Measurements from ENCODE around the gene PSKH1. TPM values are rescaled to one million over a fixed set of nuclear protein-coding genes. Genes with fewer than 3 reads are reported as not detected.

The PSKH1 gene
- total and polyA plus RNA-seq, 8 donors, result 12.7 to 17.7 (median 15.5) TPM

DNA sequence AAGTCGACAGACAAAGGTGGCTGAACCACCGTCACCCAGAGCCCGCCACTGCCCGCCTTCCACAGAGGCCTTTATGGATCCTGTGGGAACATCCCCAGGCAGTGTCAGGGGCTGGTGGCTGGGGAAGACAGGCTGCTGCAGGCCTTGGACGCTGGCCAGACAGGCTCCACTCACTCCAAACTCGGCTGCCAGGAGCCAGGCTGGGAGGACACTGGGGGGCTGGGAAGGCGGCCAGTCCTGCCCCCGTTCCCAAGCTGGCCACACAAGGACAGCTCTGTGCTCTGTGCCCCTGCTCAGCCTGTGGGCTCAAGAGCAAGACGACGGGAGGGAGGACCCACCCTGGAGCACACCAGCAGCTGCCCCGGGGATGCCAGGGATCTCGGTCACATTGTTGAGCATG is 58.4 kb downstream of the PSKH1 start:
- intact Hi-C loops (cut with DNase I), result no loop called here
- H3K36me3 ChIP-seq, result peaks cover 7 to 49% (median 9%) of the 10 kb centered on the region in 3 donors
- no peak overlapping the region for H3K4me3 ChIP-seq
- no peaks in the 10 kb centered on the region for H3K27me3 ChIP-seq
- no peak for TF ChIP-seq CTCF (IDR thresholded peaks at IDR 0.05)
- DNase-seq, result peak in 4 of 6 donors; percentile 14 to 73 (median 50)
- H3K4me1 ChIP-seq, result no peaks in the 10 kb centered on the region
- peak in 1 of 4 donors; percentile 17 for ATAC-seq
- no peak overlapping the region for H3K27ac ChIP-seq
- no peak for FAIRE-seq
- H3K9me3 ChIP-seq, result no peaks in the 10 kb centered on the region
- 69 to 71% methylated on average over 12 of the region's 12 CpGs for WGBS, 2 donors

GRCh38 chr16:67953641-67954375 is 60.8 kb downstream of the PSKH1 start:
- Histone ChIP-seq H3K36me3 (peaks cover 3 to 37% (median 6%) of the 10 kb centered on the region in 3 donors), H3K27me3 (no peaks in the 10 kb centered on the region), H3K27ac (no peak overlapping the region), H3K4me1 (no peaks in the 10 kb centered on the region), H3K9me3 (no peaks in the 10 kb centered on the region), H3K4me3 (no peak overlapping the region)
- TF ChIP-seq CTCF (IDR thresholded peaks at IDR 0.05), result no peak
- DNase-seq (peak in 1 of 6 donors; percentile 49), FAIRE-seq (no peak), ATAC-seq (no peak)
- WGBS, 2 donors, result 77 to 83% methylated on average over 8 of the region's 8 CpGs
- intact Hi-C loops (cut with DNase I), result no loop called here

DNA sequence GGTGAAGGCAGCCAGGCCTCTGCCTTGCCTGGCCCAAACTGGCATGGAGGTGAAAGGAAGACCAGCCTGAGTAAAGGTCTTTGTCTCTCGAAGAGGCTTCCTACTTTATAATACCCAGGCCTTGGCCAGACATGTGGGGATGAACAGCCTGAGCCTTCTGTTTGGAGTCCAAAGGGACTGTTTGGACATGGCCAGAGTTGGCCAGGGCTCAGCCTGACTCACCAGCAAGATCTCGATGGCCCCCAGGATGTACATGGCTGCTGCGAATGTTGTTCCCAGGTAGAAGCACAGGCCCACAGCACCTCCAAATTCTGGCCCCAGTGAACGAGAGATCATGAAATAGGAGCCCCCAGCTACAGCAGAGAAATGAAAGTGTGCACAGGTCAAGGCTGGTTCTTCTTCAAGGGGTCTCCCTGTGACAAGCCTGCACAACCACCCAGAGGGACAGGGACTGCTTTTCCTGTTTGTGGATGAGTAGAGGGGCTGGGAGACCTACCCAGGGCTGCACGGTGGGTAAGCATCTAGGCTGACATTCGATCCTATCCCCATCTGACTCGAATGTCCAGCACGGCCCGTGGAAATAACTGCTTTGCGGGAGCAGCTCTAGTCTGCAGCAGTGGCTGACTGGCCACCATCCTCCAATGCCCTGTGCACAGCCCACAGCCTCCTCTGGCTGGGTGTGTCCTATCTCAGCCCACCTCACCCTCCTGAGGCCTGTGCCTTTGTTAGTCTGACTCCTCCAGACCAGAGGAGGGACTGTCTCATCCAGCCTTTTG is 61.6 kb downstream of the PSKH1 start:
- FAIRE-seq, result no peak
- 88 to 92% methylated on average over 9 to 10 of the region's 10 CpGs for WGBS, 2 donors
- ATAC-seq, result peak in 1 of 4 donors; percentile 26
- intact Hi-C loops (cut with DNase I), result no loop called here
- Histone ChIP-seq H3K27me3 (no peaks in the 10 kb centered on the region), H3K36me3 (peaks cover 3 to 33% (median 6%) of the 10 kb centered on the region in 3 donors), H3K9me3 (no peaks in the 10 kb centered on the region), H3K27ac (no peak overlapping the region), H3K4me3 (no peak overlapping the region), H3K4me1 (no peaks in the 10 kb centered on the region)
- TF ChIP-seq CTCF (IDR thresholded peaks at IDR 0.05), result no peak
- peak in 2 of 6 donors; percentile 34 for DNase-seq

- no peaks in the 10 kb centered on the region for H3K9me3 ChIP-seq
- TF ChIP-seq CTCF (IDR thresholded peaks at IDR 0.05), result no peak
- 95 to 98% methylated on average over 9 of the region's 9 CpGs for WGBS, 2 donors
- no peak overlapping the region for H3K4me3 ChIP-seq
- intact Hi-C loops (cut with DNase I), result no loop called here
- no peaks in the 10 kb centered on the region for H3K27me3 ChIP-seq
- DNase-seq, result peak in 1 of 6 donors; percentile 48
- no peak for FAIRE-seq
- H3K36me3 ChIP-seq, result peaks cover 0 to 14% (median 0%) of the 10 kb centered on the region in 3 donors
- H3K4me1 ChIP-seq, result peaks cover 6 to 13% (median 11%) of the 10 kb centered on the region in 3 donors
- H3K27ac ChIP-seq, result no peak overlapping the region
- ATAC-seq, result no peak
These were observed 64.6 kb downstream of the PSKH1 start for GRCh38 chr16:67957622-67958021.

All from pancreas (tissue), 10 donors.